ENCODE results near the gene IFNA16. TPM values are rescaled to one million over a fixed set of nuclear protein-coding genes. Genes with fewer than 3 reads are reported as not detected.
A peak's percentile ranks its signal among the peaks of the same experiment; 100 is the strongest.
"Not testable (repeated sequence)": the region's sequence is repeated elsewhere in the genome, so short reads cannot be mapped to it uniquely, and the experiment has no call there.

IFNA16 gene
- total and polyA plus RNA-seq, 7 donors, result not detected

GRCh38 chr9:21210311-21210710, 6.8 kb downstream of the IFNA16 start:
- TF ChIP-seq CTCF (IDR thresholded peaks at IDR 0.05), result no peak
- no peak for TF ChIP-seq POLR2A (IDR thresholded peaks at IDR 0.05)
- TF ChIP-seq EP300 (IDR thresholded peaks at IDR 0.05), result no peak
- TF ChIP-seq POLR2AphosphoS5 (IDR thresholded peaks at IDR 0.05), result no peak
- no peaks in the 10 kb centered on the region for H3K4me1 ChIP-seq
- 92% methylated on average over 7 of the region's 7 CpGs for WGBS, 2 donors
- no peak overlapping the region for H3K27ac ChIP-seq
- H3K4me3 ChIP-seq, result no peak overlapping the region
- no peaks in the 10 kb centered on the region for H3K27me3 ChIP-seq
- no peaks in the 10 kb centered on the region for H3K36me3 ChIP-seq
- H3K9me3 ChIP-seq, result no peaks in the 10 kb centered on the region
- intact Hi-C loops (cut with DNase I), result no loop called here
- DNase-seq, result no peak

DNA sequence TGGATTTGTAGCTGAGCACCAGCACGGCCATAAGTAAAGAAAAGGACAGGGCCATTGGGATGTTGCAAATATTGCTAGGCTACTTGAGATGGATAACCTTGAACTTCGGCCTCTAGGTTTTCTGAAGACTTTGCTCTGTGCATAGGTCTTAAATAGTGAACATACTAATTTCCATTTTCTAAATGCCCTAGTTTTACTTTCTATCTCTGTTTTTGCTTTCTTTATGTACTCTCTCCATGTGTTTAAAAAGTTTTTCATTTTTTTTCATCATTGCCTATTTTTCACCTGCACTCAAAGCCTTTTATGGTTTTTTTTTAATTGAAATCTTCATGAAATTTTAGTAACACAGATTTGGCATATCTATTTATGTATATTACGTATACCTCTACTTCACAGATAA, 10.1 kb downstream of the IFNA16 start, which contains the start of gene IFNA10:
Gene IFNA10 (minus strand): TSS at position 101 of the 400 bp plus-strand sequence. CDS start 46 bp downstream, at position 55.
- H3K4me1 ChIP-seq; H3K27me3 ChIP-seq; H3K9me3 ChIP-seq; intact Hi-C loops (cut with DNase I); H3K4me3 ChIP-seq; H3K36me3 ChIP-seq; H3K27ac ChIP-seq; DNase-seq: not testable (repeated sequence)
- WGBS, 2 donors, result 79 to 85% methylated on average over 3 of the region's 3 CpGs

DNA sequence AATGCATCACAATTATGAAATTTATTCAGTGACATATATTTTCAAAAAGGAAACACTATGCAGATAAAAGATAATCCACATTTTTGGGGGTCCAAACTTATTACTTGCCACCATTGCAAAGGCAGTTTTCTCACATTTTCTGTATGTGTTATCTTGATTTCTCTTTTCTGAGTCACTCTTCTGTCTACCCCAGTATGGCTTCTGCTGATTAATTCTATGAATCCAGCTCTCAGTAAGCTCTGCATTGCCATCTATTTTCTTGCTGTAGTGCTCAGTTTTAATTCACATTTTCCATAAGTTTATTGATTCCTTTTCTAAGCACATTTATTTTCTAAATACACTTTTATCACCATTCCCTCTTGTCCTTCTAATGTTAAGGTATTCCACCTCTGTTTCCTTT, 11.9 kb downstream of the IFNA16 start:
- Histone ChIP-seq H3K4me1 (no peaks in the 10 kb centered on the region), H3K27me3 (no peaks in the 10 kb centered on the region), H3K27ac (no peak overlapping the region), H3K4me3 (no peak overlapping the region), H3K9me3 (no peaks in the 10 kb centered on the region), H3K36me3 (no peaks in the 10 kb centered on the region)
- intact Hi-C loops (cut with DNase I), result no loop called here
- DNase-seq, result no peak
- TF ChIP-seq POLR2A (IDR thresholded peaks at IDR 0.05) (no peak), POLR2AphosphoS5 (IDR thresholded peaks at IDR 0.05) (no peak), EP300 (IDR thresholded peaks at IDR 0.05) (no peak), CTCF (IDR thresholded peaks at IDR 0.05) (no peak)

DNA sequence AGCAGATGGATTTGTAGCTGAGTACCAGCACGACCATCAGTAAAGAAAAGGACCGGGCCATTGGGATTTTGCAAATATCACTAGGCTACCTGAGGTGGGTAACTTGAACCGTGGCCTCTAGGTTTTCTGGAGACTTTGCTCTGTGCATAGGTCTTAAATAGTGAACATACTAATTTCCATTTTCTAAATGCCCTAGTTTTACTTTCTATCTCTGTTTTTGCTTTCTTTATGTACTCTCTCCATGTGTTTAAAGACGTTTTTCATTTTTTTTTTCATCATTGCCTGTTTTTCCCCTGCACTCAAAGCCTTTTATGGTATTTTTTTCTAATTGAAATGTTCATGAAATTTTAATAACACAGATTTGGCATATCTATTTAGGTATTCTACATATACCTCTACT, 15.0 kb downstream of the IFNA16 start, which contains the start of gene IFNA7:
Gene IFNA7 (minus strand): TSS at position 101 of the 400 bp plus-strand sequence. CDS start 40 bp downstream, at position 61.
- H3K36me3 ChIP-seq; H3K4me1 ChIP-seq; DNase-seq; H3K27ac ChIP-seq; intact Hi-C loops (cut with DNase I); H3K4me3 ChIP-seq; H3K27me3 ChIP-seq; H3K9me3 ChIP-seq: not testable (repeated sequence)
- WGBS, 2 donors, result 57 to 78% methylated on average over 4 of the region's 4 CpGs

DNA sequence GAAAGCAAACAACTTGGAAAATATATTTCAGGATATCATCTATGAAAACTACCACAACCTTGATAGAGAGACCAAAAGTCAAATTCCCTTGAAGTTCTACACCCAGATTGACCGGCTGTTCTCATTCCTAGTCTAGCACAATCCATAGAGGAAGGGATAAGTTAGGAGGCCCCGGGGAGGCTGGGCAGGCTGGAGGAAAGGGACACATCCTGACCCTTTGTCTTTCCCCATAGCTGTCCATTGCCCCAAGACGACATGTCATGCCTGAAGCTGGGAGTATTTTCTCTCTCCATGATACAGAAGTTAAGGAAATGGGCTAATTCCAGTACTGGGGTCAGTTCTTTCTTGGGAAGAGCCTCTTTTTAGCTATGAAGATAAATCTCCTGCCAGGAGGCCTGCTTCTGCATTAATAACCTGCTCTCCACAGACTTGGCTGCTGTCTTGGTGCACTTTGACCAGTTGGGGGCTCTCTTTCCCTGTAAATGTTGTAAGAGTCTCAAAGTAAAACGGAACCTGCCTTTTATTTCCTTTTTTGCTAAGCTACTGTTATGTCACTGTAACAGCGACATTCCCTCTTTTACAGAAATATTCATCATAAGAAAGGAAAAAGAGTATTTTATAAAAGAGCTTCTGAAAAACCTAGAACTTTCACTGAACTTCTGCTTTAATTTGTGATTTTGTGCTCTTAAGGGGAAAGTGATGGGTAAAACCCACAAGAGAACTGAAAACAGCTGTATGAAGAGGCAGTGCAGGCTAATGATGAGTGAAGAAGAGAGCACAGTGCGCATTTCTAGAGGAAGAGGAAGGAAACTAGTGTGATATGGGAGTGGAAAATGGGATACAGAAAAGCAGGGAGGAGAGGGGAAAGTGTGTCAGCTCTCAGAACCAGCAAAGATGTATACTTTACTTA, 22.0 kb downstream of the IFNA16 start:
- intact Hi-C loops (cut with DNase I); H3K27ac ChIP-seq; H3K27me3 ChIP-seq; H3K4me1 ChIP-seq; H3K9me3 ChIP-seq; H3K4me3 ChIP-seq; DNase-seq; H3K36me3 ChIP-seq: not testable (repeated sequence)
- 32 to 42% methylated on average over 6 of the region's 6 CpGs for WGBS, 2 donors
- peak in 3 of 4 experiments; percentile 18 to 46 (median 43) for TF ChIP-seq CTCF (IDR thresholded peaks at IDR 0.05)

DNA sequence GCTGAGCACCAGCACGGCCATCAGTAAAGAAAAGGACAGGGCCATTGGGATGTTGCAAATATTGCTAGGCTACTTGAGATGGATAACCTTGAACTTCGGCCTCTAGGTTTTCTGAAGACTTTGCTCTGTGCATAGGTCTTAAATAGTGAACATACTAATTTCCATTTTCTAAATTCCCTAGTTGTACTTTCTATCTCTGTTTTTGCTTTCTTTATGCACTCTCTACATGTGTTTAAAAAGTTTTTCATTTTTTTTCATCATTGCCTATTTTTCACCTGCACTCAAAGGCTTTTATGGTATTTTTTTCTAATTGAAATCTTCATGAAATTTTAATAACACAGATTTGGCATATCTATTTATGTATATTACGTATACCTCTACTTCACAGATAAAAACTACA, 29.6 kb downstream of the IFNA16 start, which contains the start of gene IFNA4:
Gene IFNA4 (minus strand): TSS at position 101 of the 400 bp plus-strand sequence. CDS start 56 bp downstream, at position 45.
- H3K4me3 ChIP-seq; H3K36me3 ChIP-seq; DNase-seq; intact Hi-C loops (cut with DNase I); H3K4me1 ChIP-seq; H3K9me3 ChIP-seq; H3K27me3 ChIP-seq; H3K27ac ChIP-seq: not testable (repeated sequence)
- 81 to 89% methylated on average over 3 of the region's 3 CpGs for WGBS, 2 donors

Measured in sigmoid colon (tissue), 7 donors.